Panc1 (cell line): Measurements from ENCODE around the gene CNGB1.

Source experiments
- POLR2AphosphoS5 ChIP-seq: IDR thresholded peaks from 2 replicates; pipeline ENCODE4 v1.6.1; 2012; ENCODE audit warnings: mild to moderate bottlenecking, low read depth, low read length, moderate library complexity
- SIN3A ChIP-seq: IDR thresholded peaks from 2 replicates; pipeline ENCODE4 v1.6.1; 2012; ENCODE audit warnings: low read depth, mild to moderate bottlenecking, low read length, moderate library complexity, borderline replicate concordance; ENCODE audit not compliant: insufficient read depth
- TF ChIP-seq, protein P1 (sequence below): fragments of 450-650 bp; IDR thresholded peaks from 2 replicates; pipeline ENCODE4 v1.5.1; 2017; ENCODE audit warnings: mild to moderate bottlenecking
- TF ChIP-seq, protein P2 (sequence below), 2 experiments: IDR thresholded peaks; 2 replicates each; pipeline ENCODE4 v1.6.1; 2011 to 2012; ENCODE audit warnings: low read depth in 2 of 2, control low read depth in 1 of 2, low read length in 1 of 2, mild to moderate bottlenecking in 1 of 2, moderate library complexity in 1 of 2; ENCODE audit not compliant: insufficient read depth in 1 of 2

DNA sequence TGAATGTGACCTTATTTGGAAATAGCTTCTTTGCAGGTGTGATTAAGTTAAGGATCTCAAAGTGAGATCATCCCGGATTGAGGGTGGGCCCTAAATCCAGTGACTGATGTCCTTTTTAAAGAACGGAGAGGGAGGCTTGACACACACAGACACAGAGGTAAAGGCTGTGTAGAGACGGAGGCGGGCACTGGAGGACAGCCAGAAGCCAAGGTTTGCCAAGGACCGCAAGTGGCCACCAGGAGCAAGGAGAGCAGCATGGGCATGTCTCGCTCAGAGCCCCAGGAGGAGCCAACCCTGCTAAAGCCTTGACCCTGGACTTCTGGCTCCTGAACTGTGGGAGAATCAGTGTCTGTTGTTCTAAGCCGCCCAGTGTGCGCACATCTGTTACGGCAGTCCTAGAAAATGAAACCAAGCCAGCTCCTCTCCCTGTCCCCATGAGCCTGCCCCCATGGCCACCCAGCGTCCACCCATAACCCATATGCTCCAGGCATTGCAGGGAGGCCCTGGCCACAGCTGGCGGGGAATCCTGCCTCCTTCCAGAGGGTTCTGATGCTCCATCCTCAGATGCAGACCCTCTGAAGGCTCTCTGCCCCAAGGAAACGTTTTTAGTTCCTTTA, 15.2 kb downstream of the CNGB1 start:
- TF ChIP-seq, protein P1, sequence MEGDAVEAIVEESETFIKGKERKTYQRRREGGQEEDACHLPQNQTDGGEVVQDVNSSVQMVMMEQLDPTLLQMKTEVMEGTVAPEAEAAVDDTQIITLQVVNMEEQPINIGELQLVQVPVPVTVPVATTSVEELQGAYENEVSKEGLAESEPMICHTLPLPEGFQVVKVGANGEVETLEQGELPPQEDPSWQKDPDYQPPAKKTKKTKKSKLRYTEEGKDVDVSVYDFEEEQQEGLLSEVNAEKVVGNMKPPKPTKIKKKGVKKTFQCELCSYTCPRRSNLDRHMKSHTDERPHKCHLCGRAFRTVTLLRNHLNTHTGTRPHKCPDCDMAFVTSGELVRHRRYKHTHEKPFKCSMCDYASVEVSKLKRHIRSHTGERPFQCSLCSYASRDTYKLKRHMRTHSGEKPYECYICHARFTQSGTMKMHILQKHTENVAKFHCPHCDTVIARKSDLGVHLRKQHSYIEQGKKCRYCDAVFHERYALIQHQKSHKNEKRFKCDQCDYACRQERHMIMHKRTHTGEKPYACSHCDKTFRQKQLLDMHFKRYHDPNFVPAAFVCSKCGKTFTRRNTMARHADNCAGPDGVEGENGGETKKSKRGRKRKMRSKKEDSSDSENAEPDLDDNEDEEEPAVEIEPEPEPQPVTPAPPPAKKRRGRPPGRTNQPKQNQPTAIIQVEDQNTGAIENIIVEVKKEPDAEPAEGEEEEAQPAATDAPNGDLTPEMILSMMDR, result no peak
- TF ChIP-seq, protein P2, sequence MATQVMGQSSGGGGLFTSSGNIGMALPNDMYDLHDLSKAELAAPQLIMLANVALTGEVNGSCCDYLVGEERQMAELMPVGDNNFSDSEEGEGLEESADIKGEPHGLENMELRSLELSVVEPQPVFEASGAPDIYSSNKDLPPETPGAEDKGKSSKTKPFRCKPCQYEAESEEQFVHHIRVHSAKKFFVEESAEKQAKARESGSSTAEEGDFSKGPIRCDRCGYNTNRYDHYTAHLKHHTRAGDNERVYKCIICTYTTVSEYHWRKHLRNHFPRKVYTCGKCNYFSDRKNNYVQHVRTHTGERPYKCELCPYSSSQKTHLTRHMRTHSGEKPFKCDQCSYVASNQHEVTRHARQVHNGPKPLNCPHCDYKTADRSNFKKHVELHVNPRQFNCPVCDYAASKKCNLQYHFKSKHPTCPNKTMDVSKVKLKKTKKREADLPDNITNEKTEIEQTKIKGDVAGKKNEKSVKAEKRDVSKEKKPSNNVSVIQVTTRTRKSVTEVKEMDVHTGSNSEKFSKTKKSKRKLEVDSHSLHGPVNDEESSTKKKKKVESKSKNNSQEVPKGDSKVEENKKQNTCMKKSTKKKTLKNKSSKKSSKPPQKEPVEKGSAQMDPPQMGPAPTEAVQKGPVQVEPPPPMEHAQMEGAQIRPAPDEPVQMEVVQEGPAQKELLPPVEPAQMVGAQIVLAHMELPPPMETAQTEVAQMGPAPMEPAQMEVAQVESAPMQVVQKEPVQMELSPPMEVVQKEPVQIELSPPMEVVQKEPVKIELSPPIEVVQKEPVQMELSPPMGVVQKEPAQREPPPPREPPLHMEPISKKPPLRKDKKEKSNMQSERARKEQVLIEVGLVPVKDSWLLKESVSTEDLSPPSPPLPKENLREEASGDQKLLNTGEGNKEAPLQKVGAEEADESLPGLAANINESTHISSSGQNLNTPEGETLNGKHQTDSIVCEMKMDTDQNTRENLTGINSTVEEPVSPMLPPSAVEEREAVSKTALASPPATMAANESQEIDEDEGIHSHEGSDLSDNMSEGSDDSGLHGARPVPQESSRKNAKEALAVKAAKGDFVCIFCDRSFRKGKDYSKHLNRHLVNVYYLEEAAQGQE (IDR thresholded peaks at IDR 0.05; ENCODE audit: insufficient read depth in 1 of 2, low read depth in 2 of 2, low read length in 1 of 2), result no peak
- TF ChIP-seq POLR2AphosphoS5 (no peak), SIN3A (no peak)
